ENCODE results near the gene BANK1. TPM values are rescaled to one million over a fixed set of nuclear protein-coding genes. Genes with fewer than 3 reads are reported as not detected.

The BANK1 gene
- total RNA-seq, 4 donors from 2014 or later: 7.3 to 19.9 (median 13.3) TPM

GRCh38 chr4:101993842-101994775 is 203.6 kb downstream of the BANK1 start:
- TF ChIP-seq, protein P1, sequence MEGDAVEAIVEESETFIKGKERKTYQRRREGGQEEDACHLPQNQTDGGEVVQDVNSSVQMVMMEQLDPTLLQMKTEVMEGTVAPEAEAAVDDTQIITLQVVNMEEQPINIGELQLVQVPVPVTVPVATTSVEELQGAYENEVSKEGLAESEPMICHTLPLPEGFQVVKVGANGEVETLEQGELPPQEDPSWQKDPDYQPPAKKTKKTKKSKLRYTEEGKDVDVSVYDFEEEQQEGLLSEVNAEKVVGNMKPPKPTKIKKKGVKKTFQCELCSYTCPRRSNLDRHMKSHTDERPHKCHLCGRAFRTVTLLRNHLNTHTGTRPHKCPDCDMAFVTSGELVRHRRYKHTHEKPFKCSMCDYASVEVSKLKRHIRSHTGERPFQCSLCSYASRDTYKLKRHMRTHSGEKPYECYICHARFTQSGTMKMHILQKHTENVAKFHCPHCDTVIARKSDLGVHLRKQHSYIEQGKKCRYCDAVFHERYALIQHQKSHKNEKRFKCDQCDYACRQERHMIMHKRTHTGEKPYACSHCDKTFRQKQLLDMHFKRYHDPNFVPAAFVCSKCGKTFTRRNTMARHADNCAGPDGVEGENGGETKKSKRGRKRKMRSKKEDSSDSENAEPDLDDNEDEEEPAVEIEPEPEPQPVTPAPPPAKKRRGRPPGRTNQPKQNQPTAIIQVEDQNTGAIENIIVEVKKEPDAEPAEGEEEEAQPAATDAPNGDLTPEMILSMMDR (IDR thresholded peaks at IDR 0.05; ENCODE audit: low read depth): no peak

DNA sequence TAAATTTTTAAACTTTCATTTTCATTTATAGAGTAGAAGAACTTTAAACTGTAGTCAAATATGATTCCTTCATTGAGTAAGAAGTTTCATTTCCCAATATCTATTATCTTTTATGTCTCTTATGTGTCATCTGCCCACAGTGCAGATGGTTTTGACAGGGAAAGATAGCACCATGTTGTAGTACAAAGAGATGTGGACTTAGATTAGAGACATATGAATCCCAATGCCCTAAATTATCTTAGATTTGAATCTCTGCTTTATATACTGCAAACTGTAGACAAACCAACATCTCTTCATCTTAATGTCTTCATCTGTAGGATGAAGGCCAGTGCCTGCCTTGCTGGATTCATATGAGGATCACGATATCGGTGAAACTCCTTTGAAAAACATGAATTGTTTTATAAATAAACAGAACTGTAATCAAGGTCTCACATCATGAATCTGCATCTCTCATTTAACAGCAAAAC is 217.5 kb downstream of the BANK1 start:
- TF ChIP-seq, protein P1 (IDR thresholded peaks at IDR 0.05; ENCODE audit: low read depth): no peak

DNA sequence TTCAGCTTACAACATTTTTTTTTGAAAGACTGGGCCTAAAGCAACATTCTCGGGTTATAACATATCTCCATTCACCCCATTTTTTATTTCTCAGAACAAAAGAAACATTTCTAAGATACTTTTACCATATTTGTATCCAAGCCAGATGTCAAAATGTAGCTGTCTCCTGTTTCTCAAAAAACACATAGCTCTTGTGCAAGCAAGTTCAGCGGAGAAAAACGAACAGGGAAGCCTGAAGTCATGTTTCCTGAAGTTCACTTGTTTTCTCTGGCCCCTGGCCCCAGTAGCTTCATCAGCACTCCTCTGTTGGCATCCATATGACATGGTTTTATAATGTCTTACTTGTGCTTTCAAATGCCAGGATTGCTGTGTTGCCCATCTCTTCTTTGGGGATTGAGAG is 218.2 kb downstream of the BANK1 start:
- TF ChIP-seq, protein P1 (IDR thresholded peaks at IDR 0.05; ENCODE audit: low read depth): no peak

DNA sequence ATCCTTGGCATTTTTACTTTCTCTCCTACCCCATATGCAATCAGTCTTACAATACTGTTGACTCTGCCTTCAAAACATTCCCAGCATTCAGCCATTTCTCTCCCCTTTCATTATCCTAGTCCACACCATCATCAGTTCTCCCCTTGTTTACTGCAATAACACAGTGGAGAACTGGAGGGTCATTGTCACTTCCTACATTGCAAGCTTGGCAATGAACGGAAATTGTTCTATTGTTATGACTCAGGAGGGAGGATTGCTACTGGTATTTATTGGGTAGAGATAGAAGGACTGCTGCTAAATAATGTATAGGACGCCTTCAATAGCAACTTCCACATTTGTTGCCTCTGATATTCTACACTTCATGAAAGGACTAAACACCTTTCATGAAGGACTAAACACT is 231.8 kb downstream of the BANK1 start:
- TF ChIP-seq, protein P1 (IDR thresholded peaks at IDR 0.05; ENCODE audit: low read depth): no peak

- TF ChIP-seq, protein P1 (IDR thresholded peaks at IDR 0.05; ENCODE audit: low read depth): no peak
Observed at GRCh38 chr4:102027961-102028360, 237.4 kb downstream of the BANK1 start.

- TF ChIP-seq, protein P1 (IDR thresholded peaks at IDR 0.05; ENCODE audit: low read depth): no peak
Observed at GRCh38 chr4:102031406-102031805, 240.9 kb downstream of the BANK1 start.

- TF ChIP-seq, protein P1 (IDR thresholded peaks at IDR 0.05; ENCODE audit: low read depth): no peak
Observed at GRCh38 chr4:102036016-102036415, 245.5 kb downstream of the BANK1 start.
